Glomerular visceral epithelial cell (primary cell): ENCODE results near the gene RPA3.
A peak's percentile ranks its signal among the peaks of the same experiment; 100 is the strongest.

Experiments used
- DNase-seq: peaks from one replicate; pipeline ENCODE4 v3.0.0-alpha.2; 2016; ENCODE audit errors: extremely low spot score

The RPA3 gene

DNA sequence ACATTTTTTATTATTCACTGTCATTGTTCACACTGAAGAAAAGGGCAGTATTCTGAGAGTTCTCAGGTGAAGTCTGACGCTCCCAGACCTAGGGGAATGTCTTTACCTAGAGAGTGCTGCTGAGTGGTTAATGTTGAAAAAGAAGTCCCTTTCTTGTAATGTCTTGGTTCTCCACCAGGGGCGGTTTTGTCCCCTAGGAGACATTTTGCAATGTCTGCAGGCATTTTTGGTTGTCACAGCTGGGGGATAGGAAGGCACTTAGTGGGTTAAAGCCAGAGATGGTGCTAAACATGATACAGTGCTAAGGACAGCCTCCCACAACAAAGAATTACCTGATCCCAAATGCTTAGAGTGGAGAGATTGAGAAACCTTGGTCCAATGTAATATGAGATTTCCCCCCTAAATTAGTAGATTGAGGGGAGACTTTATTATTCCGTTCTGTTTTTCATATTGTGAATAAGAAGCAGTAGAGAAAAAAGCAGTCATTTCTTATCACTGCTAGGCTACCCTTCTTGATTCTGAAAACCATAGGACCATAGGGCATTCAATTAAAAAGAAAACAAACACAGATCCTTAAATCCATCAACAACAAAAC is 64.7 kb downstream of the RPA3 start:
- no peak for DNase-seq

DNA sequence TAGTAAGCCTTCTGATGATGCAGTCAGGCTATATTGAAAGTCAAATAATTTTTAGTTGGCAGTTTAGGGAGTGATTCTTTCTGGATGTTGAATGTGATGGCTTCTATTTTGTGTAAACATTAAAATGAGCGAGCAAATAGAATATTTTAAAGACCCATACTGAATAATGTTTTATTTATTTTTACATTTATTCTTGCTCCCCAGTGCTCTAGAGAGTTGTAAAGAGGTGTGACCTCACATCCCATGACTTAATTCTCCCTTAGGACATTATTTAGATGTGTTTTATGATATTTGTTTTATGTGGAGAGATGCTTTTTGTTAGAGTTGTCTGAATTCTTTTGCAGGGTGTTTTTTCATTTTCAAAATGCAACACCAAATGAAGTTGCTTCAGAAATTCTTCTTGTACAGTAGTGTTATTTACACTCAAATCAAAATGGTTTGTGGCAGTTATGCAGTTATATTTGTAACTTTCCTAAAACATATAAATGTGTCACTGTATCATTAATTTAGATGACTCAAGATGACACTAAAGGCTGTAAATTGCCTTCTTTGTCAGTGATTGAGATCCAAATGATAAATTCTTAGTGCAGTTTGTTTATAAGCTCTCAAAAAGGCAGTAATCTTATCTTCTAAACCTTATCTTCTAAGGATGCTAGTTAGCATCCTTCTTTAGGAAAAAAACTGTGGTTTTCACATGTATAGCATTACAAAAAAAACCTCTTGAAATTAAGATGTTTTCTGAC is 65.4 kb downstream of the RPA3 start:
- DNase-seq = no peak

DNA sequence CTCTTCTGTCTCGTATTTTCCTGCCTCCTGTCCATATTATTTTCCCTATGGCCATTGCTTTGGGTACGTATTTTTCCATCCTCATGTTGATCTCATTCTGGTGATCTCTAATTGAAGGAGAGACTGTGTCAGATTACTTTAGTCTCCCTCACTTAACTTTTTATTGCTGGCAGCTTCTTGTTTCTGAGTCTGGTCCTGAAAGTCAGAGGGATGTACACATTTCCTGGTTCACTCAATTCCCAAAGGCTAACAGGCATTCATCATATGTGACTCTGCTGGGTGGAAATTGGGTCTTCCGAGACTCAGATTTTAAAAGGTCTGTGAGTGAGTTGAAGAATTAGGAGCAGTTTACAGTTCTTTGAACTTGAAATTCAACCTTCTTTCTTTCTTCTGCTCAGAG is 66.9 kb downstream of the RPA3 start:
- no peak for DNase-seq

DNA sequence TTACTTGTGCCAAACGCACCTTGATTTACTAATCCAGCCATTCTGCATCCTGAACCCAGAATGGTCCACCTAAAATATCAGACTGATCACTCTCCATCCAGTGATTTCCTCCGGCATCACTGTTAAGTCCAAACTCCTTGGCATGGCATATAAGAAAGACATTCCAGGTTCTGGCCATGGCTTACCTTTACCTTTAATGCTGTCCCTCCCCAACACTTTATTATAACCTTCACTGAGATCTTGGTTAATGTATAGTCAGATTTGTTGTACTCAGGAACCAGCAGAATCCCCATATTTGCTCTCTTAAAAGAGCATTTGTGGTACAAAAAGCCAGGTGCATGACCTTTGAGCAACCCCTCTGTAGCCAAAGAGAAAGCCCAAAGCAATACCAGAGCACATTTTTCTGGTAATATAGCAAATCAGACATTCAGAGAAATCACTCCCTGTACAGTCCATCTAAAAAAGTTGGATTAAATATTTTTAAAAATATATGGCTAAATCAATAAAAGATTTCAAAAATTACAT is 67.7 kb downstream of the RPA3 start:
- DNase-seq = no peak

DNA sequence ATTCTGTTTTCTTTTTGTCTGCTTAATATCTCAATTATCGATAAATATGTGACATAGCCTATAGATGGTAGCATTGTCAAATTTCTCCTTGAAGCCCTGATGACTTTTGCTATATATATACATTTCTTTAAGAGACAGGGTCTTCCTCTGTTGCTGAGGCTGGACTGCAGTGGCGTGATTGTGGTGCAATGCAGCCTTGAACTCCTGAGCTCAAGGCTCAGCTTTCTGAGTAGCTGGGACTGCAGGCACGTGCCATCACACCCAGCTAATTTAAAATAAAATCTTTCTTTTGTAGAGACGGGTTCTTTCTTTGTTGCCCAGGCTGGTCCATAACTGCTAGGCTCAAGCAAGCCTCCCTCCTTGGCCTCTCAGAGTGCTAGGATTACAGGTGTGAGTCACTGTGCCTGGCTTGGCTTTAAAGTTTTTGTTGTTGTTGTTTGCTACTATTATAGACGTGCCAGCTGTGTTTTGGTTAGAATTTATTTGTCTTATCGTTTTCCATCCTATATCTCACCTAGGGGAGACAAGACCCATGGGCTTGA is 70.8 kb downstream of the RPA3 start:
- DNase-seq = no peak

DNA sequence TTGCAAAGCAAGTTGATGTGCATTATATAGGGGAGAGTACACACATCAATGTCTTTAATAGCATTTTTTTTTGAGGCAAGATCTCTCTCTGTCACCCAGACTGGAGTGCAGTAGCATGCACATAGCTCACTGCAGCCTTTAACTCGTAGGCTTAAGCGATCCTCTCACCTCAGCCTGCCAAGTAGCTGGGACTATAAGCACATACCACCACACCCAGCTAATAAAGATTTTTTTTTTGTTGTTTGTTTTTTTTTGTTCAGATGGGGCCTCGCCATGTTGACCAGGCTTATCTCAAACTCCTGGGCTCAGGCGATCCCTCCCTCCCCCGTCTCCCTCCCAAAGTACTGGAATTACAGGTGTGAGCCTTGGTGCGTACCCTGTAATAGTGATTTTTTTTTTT is 76.3 kb downstream of the RPA3 start:
- DNase-seq = no peak

DNA sequence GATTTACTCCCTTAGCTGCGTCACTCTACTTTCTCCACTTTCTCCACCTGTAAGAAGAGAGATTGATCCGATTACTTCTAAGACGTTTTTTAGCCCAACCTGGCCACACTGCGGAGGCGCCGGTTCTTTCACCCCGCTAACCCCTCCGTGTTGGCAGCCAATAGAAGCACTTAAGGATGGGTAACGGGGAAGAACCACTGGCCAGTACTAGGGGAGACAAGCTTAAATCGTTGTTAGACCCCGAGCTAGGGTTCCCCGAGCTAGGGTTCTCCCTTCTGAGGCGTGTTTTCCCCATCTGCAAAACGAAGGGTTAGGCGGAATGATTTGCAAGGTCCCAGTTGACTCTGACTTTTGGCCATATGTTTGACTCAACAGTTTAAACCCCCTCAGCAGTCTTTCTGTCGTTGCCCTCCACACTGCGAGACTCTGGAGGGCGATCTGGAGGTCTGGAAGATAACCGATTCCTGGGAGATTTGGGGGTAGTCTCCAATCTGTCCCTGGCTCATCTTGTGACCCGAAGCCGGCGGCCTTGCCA is 77.2 kb downstream of the RPA3 start:
- DNase-seq = peak; percentile 11

DNA sequence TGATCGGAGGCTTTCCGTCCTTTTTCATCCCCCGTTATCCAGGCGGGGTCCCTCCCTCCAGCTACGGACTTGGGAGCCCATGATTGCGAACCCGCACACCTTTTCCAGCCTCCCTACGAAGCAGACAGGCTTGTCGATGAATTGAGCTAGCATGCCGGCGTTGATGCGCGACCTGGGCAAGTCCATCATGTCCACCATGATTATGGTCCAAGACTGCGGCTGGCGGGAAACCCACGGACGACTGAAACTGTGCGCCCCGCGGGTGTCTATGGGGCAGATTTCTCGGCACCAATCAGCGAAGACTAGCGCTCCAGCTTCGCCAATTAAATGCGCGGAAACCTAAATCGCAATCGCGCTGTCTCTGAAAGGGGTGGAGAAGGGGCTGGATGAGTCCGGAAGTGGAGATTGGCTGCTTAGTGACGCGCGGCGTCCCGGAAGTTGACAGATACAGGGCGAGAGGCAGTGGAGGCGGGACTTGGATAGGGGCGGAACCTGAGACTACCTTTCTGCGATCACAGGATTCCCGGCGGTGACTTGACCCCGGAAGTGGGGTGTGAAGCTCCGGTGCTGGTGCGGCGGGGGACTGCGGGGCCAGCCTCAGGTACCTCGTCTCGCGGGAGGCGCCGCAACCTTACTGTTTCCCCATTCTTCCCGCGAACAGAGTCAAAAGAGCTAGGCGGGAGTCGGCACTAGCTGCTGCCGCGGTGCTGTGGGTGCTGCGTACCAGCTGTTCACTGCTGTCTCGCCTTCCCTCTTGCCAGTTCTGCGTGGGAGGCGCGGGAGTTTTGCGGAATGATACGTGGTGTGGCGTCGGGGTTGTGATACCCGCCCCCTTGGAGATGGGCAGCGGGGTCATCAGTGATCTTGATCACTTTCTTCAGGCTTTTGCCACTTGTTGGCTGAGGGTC is 77.9 kb downstream of the RPA3 start, which contains the start of gene UMAD1:
UMAD1 (plus strand) TSS at position 532 of the 908 bp plus-strand sequence. CDS start 32,620 bp downstream, outside the sequence.
- DNase-seq = peak; percentile 99

DNA sequence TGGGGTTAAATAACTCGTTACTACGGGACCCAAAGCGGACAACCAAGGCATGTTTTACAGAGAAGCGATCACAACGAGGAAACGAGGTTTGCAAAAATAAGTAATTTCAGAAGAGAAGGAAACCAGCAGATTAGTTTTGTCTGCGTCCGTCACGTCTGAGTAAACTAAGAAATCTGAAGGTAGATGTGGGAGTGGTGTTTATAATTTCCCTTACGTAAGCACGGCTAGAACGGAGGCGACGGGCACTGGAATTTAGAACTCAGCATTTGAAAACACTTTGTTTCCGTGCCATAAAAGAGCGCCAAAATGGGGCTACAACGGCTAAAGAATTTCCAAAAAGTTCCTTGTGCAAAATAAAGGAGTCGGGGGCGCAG is 78.6 kb downstream of the RPA3 start:
- peak; percentile 25 for DNase-seq

DNA sequence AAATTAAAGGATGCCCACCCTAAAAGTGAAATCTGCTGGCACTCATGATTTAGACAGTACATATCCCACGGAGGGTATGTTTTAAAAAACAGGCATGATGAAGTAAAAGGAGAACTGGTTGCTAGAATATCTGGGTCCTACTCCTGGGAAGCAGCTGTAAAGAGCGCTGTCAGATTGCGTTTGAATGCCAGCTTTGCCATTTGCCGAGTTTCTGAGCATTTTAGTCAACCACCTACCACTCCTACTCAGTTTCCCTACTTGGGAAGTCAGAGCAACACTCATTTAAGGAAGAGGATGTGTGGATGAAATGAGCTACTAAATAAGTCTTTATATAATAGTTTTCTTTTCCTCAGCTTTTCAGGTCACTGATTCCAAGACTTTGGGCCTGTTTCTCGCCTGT is 79.0 kb downstream of the RPA3 start:
- DNase-seq = peak; percentile 2

DNA sequence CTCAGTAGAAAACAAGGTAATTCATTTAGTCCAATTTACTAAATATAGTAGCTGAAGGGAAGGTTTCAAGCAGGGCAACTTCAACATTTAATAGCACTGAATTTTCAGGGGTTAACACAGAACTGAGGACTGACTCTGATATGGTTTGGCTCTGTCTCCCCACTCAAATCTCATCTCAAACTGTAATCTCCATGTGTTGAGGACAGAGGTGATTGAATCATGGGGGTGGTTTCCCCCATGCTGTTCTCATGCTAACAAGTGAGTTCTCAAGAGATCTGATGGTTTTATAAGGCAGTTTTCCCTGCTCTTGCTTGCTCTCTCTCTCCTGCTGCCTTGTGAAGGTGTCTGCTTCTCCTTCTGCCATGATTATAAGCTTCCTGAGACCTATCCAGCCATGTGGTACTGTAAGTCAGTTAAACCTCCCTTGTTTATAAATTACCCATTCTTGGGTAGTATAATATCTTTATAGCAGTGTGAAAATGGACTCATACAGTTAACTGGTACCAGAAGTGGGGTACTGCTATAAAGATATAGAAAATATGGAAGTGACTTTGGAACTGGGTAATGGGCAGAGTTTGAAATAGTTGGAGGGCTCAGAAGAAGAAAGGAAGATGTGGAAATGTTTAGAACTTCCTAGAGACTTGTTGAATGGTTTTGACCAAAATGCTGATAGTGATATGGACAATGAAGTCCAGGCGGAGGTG is 87.6 kb downstream of the RPA3 start:
- DNase-seq = no peak

DNA sequence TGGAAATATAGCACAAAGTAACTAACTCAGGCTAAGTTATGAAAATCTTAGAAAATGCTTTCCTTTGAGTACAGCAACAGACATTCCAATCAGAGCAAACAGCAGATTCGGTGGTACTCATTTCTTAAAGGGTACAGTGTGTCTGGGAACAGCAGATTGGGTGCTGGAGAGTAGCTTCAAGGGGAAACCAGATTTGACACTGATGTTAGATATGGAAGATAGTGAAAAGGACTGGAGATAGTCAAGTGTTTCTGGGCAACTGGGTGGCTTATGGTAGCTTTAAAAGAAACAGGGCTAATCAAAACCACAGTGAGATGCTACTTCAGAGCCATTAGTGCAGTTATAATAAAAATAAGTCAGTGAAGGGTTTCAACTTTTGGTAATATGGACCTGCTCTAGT is 89.9 kb downstream of the RPA3 start:
- DNase-seq = no peak

DNA sequence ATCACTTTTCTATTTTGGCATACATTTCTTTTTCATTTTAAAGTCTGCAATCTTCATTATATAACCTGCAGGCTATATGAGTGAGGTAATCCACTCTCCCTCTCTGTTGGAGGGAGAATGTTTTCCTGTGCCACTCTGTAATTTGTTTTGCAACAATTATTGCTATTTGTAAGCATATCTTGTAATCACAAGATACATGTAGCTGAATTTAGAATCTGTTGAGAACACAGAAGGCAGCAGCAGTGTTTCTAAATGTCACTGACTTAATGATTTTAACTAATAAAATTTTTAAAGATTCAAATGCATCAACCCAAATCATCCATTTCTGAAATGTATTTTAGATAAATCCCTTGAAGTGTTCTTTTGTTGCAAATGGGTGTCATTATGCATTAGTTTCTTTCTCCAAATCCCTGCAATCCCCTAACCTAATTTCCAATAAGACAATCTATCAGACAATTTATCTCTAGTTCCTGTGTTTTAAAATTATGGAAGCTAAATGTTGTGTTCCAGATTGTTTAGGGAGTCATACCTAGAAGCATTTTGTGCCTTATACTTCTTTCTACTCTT is 97.7 kb downstream of the RPA3 start:
- no peak for DNase-seq

DNA sequence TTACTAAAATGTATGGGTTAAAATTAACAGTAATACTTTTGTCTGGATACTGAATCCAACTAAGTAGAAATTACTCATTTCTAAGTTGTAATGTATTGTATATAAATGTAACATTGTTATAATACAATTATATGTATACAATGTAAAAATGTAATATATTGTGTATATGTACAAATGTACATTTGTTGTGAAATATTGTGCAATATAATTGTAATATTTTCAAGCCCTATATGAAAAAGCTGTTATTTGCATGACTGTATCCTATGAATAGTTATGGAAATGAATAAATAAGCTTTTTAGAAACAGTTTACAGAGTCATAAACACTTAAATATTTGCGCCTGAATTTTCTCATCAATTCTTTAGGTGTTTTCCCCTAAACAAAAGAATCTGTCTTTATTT is 98.2 kb downstream of the RPA3 start:
- DNase-seq = no peak

DNA sequence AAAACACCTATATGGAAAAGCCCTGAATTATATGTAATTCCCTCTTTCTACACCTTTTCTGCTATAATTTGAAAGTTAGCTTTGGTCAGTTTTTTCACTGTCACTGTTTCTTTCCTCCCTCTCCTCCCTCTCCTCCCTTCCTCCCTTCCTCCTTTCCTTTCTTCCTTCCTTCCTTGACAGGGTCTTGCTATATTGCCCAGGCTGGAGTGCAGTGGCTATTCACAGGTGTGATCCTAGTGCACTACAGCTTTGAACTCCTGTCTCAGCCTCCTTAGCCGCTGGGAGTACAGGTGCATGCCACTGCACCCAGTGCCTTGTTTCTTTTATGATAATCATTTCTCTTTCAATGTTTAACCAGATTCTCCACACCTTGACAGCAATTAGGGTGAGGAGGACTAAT is 100.0 kb downstream of the RPA3 start:
- DNase-seq = no peak

DNA sequence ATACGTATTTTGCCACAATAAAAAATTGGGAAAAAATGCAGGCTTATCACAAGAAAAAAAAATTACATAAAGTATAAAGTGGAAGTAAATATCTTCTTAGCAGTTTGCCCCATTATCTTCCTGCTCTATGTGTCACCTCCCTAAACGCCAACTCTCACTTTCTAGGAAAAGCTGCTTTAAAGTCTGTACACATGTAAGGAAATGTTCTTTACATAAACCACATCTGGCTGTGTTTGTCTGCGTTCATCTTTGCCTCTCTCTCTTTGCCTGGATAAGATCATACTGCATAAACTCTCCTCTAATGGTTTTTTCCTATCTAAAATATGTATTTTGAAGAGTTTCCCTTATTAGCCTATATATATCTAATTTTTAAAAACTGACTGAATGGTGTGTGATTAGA is 100.9 kb downstream of the RPA3 start:
- DNase-seq = no peak

DNA sequence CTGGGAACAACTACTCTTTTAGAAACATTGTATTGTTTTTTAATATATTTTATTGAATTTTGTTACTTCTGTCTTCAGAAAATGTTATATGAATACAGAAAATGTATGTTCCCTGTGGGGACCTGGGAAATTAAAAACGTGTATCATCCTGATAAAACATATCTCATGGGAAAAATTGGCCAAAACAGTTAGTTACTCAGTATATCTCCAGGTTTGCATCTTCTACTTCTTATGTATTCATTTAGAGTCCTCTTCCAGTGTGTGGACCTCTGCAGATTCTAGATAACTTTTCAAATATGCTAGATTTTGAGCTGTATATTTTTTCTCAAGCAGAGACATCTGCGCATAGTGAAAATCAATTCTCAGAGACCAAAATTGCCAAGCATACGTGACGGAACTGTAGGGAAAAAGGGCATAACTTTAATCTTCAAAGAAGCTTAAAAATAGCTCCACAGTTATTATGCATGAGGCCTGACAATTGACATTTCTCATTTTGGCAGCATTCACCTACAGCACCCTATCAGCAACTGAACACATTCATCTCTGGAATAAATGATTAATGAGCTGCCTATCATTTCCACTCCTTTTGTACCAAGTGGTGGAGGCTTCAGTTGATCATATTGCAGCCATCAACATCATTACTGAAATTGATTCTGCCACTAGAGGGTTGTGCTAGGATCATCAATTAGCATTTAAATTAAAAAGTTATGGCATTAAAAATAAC is 104.2 kb downstream of the RPA3 start:
- no peak for DNase-seq

DNA sequence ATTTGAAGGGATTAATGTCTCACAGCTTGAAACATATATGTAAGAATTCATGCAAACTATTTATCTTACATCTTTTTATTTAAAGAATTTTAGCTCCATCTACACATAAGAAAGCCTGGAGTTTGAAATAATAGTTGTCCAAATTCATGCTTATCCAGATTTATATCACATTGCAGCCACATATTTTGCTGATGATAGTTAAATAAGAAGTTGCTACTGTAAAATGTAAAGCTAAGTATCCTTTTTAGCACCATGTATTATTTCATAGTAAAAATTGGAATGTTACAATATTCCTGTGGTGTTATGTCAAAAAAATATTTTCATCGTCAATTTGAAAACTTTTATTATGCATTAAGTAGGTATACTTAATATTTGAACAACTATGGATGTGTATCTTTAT is 105.2 kb downstream of the RPA3 start:
- no peak for DNase-seq

DNA sequence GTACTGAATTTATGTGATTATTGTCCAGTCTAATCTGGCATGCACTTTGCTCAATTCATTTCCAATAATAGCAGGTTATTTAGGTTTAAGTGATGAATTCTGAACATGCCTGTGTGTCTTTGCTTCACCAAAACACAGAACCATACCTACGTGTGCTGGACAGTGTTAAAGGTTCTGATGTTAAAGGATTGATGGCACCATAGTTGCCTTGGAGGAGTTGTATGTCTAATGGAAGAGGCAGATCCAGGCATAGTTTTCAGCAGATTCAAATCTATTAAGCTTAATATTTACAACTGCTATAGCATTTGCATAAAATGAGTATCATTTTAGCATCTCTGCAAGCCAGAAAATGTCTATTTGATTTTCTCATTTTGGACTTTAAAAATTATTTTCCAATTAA is 105.9 kb downstream of the RPA3 start:
- DNase-seq = no peak

DNA sequence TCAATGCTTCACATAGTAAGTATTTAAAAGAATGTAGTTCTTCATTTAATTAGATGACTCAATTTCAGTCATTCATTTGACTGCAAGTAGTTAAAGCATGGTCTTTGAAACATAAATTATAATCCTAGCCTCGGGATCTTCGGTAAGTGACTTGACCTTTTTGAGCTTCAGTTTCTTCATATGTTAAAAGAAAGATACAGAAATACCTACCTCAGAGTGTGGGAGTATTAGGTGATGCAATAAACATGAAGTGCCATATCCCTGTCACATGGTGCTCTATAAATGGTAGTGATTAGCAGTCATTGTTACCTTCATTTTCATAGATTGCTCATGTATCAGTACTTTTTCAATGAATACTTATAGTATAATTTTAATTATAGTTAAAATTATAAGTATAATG is 109.1 kb downstream of the RPA3 start:
- DNase-seq = no peak
